ENCODE data around the gene GNAS-AS1. TPM values are rescaled to one million over a fixed set of nuclear protein-coding genes. Genes with fewer than 3 reads are reported as not detected.

The GNAS-AS1 gene
- total RNA-seq: 0.72 and 1.2 TPM in 2 replicates

GRCh38 chr20:58850693-58851174 lies at the start of gene GNAS-AS1:
TSS of gene GNAS-AS1 (minus strand) at chr20:58850902.

GRCh38 chr20:58852543-58853271 lies 2.0 kb upstream of the GNAS-AS1 start, which contains the start of gene GNAS:
TSS of gene GNAS (plus strand) at chr20:58852716.

Other genes with a start within 250 kb of the GNAS-AS1 start
- gene STX16, start 199.6 kb downstream of the GNAS-AS1 start, total RNA-seq: 61.1 and 95.4 TPM in 2 replicates
- gene NPEPL1, start 158.1 kb downstream of the GNAS-AS1 start, total RNA-seq: 19.4 and 28.2 TPM in 2 replicates
- gene GNAS, start 1.8 kb upstream of the GNAS-AS1 start, total RNA-seq: 571 and 741 TPM in 2 replicates
- gene NELFCD, start 130.4 kb upstream of the GNAS-AS1 start, total RNA-seq: 46.8 and 58.9 TPM in 2 replicates
- 379 and 406 TPM in 2 replicates for gene CTSZ, start 156.4 kb upstream of the GNAS-AS1 start, total RNA-seq
- gene TUBB1, start 168.5 kb upstream of the GNAS-AS1 start, total RNA-seq: 0.03 TPM in 1 of 2 replicates, not detected in the other
- gene ATP5F1E, start 181.4 kb upstream of the GNAS-AS1 start, total RNA-seq: 21.0 and 27.6 TPM in 2 replicates
- 66.5 and 71.0 TPM in 2 replicates for gene PRELID3B, start 191.9 kb upstream of the GNAS-AS1 start, total RNA-seq